ENCODE data around the gene DLG2. TPM values are rescaled to one million over a fixed set of nuclear protein-coding genes. Genes with fewer than 3 reads are reported as not detected.

The DLG2 gene
- polyA plus RNA-seq, 3 donors: 0.24 to 0.39 TPM; not detected in 1

- no peak for DNase-seq
- Histone ChIP-seq H3K4me3 (replicated peaks in 1 of 3; ENCODE audit: low read depth in 2 of 3, low read length in 3 of 3) (no peak overlapping the region), H3K79me2 (ENCODE audit: insufficient read depth, low read length) (no peaks in the 10 kb centered on the region), H2AFZ (ENCODE audit: insufficient read depth, low read depth, low read length, poor library complexity, severe bottlenecking) (no peak overlapping the region), H3K4me1 (ENCODE audit: control insufficient read depth in 1 of 2, insufficient read depth in 2 of 2, low read length in 2 of 2) (no peaks in the 10 kb centered on the region), H3K9me3 (replicated peaks in 1 of 2; ENCODE audit: control insufficient read depth in 1 of 2, insufficient read depth in 1 of 2, low read length in 2 of 2) (no peaks in the 10 kb centered on the region), H3K27ac (ENCODE audit: low read depth in 1 of 2, low read length in 2 of 2) (no peak overlapping the region), H3K4me2 (replicated peaks; ENCODE audit: extremely low read depth, low read length, poor library complexity, severe bottlenecking) (no peak overlapping the region), H3K27me3 (ENCODE audit: control insufficient read depth in 2 of 2, insufficient read depth in 2 of 2, low read length in 2 of 2) (no peaks in the 10 kb centered on the region), H4K20me1 (ENCODE audit: insufficient read depth, low read length) (no peaks in the 10 kb centered on the region), H3K9ac (ENCODE audit: insufficient read depth, low read length, poor library complexity, severe bottlenecking) (no peak overlapping the region), H3K36me3 (replicated peaks in 1 of 2; ENCODE audit: control insufficient read depth in 1 of 2, insufficient read depth in 2 of 2, low read length in 2 of 2) (no peaks in the 10 kb centered on the region)
- intact Hi-C loops (cut with micrococcal nuclease): no loop called here
- Mint-ChIP-seq H3K27me3 (ENCODE audit: low read depth in 3 of 3) (peaks cover 0 to 3% (median 0%) of the 10 kb centered on the region in 3 donors), H3K27ac (no peak overlapping the region), H3K9me3 (peaks cover 0 to 5% (median 0%) of the 10 kb centered on the region in 7 donors), H3K4me3 (no peak overlapping the region), H3K4me1 (no peaks in the 10 kb centered on the region), H3K36me3 (no peaks in the 10 kb centered on the region)
- 100% methylated on average over 1 of the region's 1 CpG for WGBS (ENCODE audit: insufficient coverage)
- TF ChIP-seq CTCF (IDR thresholded peaks at IDR 0.05): no peak
Observed at GRCh38 chr11:83528877-83529276, 2098.3 kb downstream of the DLG2 start.

DNA sequence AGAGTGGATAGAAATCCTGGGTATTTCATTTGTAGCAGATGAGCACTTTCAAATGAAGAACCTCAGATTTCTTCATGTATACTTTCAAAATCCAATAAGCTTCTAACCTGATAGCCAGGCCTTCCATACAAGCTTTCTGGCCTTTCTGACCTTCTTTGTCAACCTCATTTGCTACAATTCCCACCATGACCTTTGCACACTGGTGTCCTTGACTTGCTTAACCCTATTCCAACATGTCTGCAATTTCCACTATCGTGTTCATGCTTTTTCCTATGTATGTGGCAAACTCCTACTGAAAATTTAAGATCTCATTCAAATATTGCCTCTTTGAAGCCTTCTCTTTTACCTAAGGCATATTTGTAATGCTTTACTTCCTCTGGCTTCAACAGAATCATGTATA is 2098.9 kb downstream of the DLG2 start:
- Mint-ChIP-seq H3K27ac (no peak overlapping the region), H3K36me3 (no peaks in the 10 kb centered on the region), H3K4me3 (no peak overlapping the region), H3K9me3 (peaks cover 0 to 5% (median 0%) of the 10 kb centered on the region in 7 donors), H3K27me3 (ENCODE audit: low read depth in 3 of 3) (peaks cover 0 to 3% (median 0%) of the 10 kb centered on the region in 3 donors), H3K4me1 (no peaks in the 10 kb centered on the region)
- Histone ChIP-seq H3K36me3 (replicated peaks in 1 of 2; ENCODE audit: control insufficient read depth in 1 of 2, insufficient read depth in 2 of 2, low read length in 2 of 2) (no peaks in the 10 kb centered on the region), H4K20me1 (ENCODE audit: insufficient read depth, low read length) (no peaks in the 10 kb centered on the region), H2AFZ (ENCODE audit: insufficient read depth, low read depth, low read length, poor library complexity, severe bottlenecking) (no peak overlapping the region), H3K27me3 (ENCODE audit: control insufficient read depth in 2 of 2, insufficient read depth in 2 of 2, low read length in 2 of 2) (no peaks in the 10 kb centered on the region), H3K9ac (ENCODE audit: insufficient read depth, low read length, poor library complexity, severe bottlenecking) (no peak overlapping the region), H3K27ac (ENCODE audit: low read depth in 1 of 2, low read length in 2 of 2) (no peak overlapping the region), H3K9me3 (replicated peaks in 1 of 2; ENCODE audit: control insufficient read depth in 1 of 2, insufficient read depth in 1 of 2, low read length in 2 of 2) (no peaks in the 10 kb centered on the region), H3K4me2 (replicated peaks; ENCODE audit: extremely low read depth, low read length, poor library complexity, severe bottlenecking) (no peak overlapping the region), H3K79me2 (ENCODE audit: insufficient read depth, low read length) (no peaks in the 10 kb centered on the region), H3K4me3 (replicated peaks in 1 of 3; ENCODE audit: low read depth in 2 of 3, low read length in 3 of 3) (no peak overlapping the region), H3K4me1 (ENCODE audit: control insufficient read depth in 1 of 2, insufficient read depth in 2 of 2, low read length in 2 of 2) (no peaks in the 10 kb centered on the region)
- no peak for TF ChIP-seq CTCF (IDR thresholded peaks at IDR 0.05)
- WGBS (ENCODE audit: insufficient coverage): no CpG with 5 or more reads among the region's 1 CpG
- DNase-seq: no peak
- intact Hi-C loops (cut with micrococcal nuclease): no loop called here

Data from CD14-positive monocyte (primary cell).